DOHH2 (cell line): ENCODE measurements around the gene DIP2B.

ENCODE experiments used
- H3F3A ChIP-seq: fragments of 200-600 bp; sonication (generic), shearing (Covaris generic); 2 replicates; pipeline ENCODE4 v1.6.0; 2016; ENCODE audit warnings: antibody characterized with exemption, mild to moderate bottlenecking; ENCODE audit not compliant: control insufficient read depth, insufficient read depth
- H3K27ac ChIP-seq: fragments of 200-600 bp; sonication (generic); 2 replicates; pipeline ENCODE4 v1.5.1; 2014; ENCODE audit warnings: low read depth, mild to moderate bottlenecking, low read length, moderate library complexity
- H3K27me3 ChIP-seq: fragments of 200-600 bp; sonication (generic); 2 replicates; pipeline ENCODE4 v1.6.1; 2014; ENCODE audit warnings: mild to moderate bottlenecking, low read length, mixed read lengths; ENCODE audit not compliant: control insufficient read depth
- H3K36me3 ChIP-seq: fragments of 200-600 bp; sonication (generic); 2 replicates; pipeline ENCODE4 v1.6.1; 2014; ENCODE audit warnings: mild to moderate bottlenecking, low read length, moderate library complexity, mixed read lengths; ENCODE audit not compliant: control insufficient read depth
- H3K4me1 ChIP-seq: fragments of 200-600 bp; sonication (generic); 2 replicates; pipeline ENCODE4 v1.6.1; 2014; ENCODE audit warnings: mild to moderate bottlenecking, low read length, mixed read lengths; ENCODE audit not compliant: control insufficient read depth
- H3K4me2 ChIP-seq: fragments of 200-600 bp; sonication (generic); 2 replicates; pipeline ENCODE4 v1.6.0; 2014; ENCODE audit warnings: mild to moderate bottlenecking, low read length, moderate library complexity
- H3K4me3 ChIP-seq: fragments of 200-600 bp; sonication (generic); 2 replicates; pipeline ENCODE4 v1.5.1; 2014; ENCODE audit warnings: mild to moderate bottlenecking, low read length, mixed read lengths
- H3K79me2 ChIP-seq: fragments of 200-600 bp; sonication (generic); 2 replicates; pipeline ENCODE4 v1.6.1; 2014; ENCODE audit warnings: mild to moderate bottlenecking, low read length, mixed read lengths; ENCODE audit not compliant: control insufficient read depth
- H3K9me2 ChIP-seq: fragments of 200-600 bp; sonication (generic); replicated peaks from 2 replicates; pipeline ENCODE4 v1.6.1; 2014; ENCODE audit warnings: mild to moderate bottlenecking, low read length, mixed read lengths; ENCODE audit not compliant: control insufficient read depth
- H3K9me3 ChIP-seq: fragments of 200-600 bp; sonication (generic); 2 replicates; pipeline ENCODE4 v1.6.1; 2014; ENCODE audit warnings: antibody characterized with exemption, low read length, mixed read lengths; ENCODE audit not compliant: control insufficient read depth, insufficient read depth
- H4K20me1 ChIP-seq: fragments of 200-600 bp; sonication (generic); 2 replicates; pipeline ENCODE4 v1.6.0; 2014; ENCODE audit warnings: low read depth, mild to moderate bottlenecking, antibody characterized with exemption, low read length, moderate library complexity; ENCODE audit not compliant: control insufficient read depth, insufficient read depth
- EZH2phosphoT487 ChIP-seq: fragments of 200-600 bp; sonication (generic); IDR thresholded peaks from 2 replicates; pipeline ENCODE4 v1.6.1; 2017; ENCODE audit warnings: borderline replicate concordance, mild to moderate bottlenecking, antibody characterized with exemption, low read length, moderate library complexity, mixed read lengths
- TF ChIP-seq, protein P1 (sequence below): fragments of 200-600 bp; sonication (generic); IDR thresholded peaks from one replicate; pipeline ENCODE4 v1.5.1; 2014; ENCODE audit warnings: antibody characterized with exemption, mild to moderate bottlenecking, low read depth, low read length; ENCODE audit not compliant: poor library complexity, severe bottlenecking

DIP2B gene

DNA sequence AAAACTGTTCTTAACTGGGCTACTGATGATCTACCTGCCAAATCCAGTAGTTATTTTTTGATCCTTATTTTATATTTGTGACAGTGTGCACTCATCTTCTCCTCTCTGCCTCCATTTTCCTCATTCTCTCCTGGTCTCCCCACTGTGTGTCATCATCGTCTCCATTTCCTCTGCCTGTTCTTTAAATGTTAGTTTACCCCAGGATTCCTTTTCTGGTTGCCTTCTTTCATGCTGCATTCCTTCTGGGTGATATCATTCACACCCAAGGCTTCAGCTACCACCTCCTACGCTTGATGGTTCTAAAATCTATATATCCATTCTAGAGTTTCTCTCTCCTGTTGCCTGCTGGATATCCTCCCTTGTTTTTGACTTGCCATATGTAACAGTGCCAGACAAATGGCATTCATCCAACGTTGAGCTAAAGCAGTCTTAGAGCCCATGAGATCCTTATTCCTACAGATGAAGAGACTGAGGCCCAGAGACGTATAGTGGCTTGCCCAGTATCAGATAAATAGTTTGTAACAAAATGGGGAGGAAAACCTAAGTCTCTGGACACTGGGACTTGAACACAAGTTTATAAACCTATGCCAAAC lies 109.5 kb downstream of the DIP2B start:
- Histone ChIP-seq H3K4me2 (no peak overlapping the region), H3K4me1 (no peaks in the 10 kb centered on the region), H3K27ac (no peak overlapping the region), H3K9me3 (no peaks in the 10 kb centered on the region), H3K27me3 (no peaks in the 10 kb centered on the region), H3K79me2 (no peaks in the 10 kb centered on the region), H3K4me3 (no peak overlapping the region), H3K9me2 (no peaks in the 10 kb centered on the region), H3F3A (no peaks in the 10 kb centered on the region), H4K20me1 (no peaks in the 10 kb centered on the region), H3K36me3 (no peaks in the 10 kb centered on the region)
- TF ChIP-seq, protein P1, sequence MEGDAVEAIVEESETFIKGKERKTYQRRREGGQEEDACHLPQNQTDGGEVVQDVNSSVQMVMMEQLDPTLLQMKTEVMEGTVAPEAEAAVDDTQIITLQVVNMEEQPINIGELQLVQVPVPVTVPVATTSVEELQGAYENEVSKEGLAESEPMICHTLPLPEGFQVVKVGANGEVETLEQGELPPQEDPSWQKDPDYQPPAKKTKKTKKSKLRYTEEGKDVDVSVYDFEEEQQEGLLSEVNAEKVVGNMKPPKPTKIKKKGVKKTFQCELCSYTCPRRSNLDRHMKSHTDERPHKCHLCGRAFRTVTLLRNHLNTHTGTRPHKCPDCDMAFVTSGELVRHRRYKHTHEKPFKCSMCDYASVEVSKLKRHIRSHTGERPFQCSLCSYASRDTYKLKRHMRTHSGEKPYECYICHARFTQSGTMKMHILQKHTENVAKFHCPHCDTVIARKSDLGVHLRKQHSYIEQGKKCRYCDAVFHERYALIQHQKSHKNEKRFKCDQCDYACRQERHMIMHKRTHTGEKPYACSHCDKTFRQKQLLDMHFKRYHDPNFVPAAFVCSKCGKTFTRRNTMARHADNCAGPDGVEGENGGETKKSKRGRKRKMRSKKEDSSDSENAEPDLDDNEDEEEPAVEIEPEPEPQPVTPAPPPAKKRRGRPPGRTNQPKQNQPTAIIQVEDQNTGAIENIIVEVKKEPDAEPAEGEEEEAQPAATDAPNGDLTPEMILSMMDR = no peak
- TF ChIP-seq EZH2phosphoT487 = no peak

DNA sequence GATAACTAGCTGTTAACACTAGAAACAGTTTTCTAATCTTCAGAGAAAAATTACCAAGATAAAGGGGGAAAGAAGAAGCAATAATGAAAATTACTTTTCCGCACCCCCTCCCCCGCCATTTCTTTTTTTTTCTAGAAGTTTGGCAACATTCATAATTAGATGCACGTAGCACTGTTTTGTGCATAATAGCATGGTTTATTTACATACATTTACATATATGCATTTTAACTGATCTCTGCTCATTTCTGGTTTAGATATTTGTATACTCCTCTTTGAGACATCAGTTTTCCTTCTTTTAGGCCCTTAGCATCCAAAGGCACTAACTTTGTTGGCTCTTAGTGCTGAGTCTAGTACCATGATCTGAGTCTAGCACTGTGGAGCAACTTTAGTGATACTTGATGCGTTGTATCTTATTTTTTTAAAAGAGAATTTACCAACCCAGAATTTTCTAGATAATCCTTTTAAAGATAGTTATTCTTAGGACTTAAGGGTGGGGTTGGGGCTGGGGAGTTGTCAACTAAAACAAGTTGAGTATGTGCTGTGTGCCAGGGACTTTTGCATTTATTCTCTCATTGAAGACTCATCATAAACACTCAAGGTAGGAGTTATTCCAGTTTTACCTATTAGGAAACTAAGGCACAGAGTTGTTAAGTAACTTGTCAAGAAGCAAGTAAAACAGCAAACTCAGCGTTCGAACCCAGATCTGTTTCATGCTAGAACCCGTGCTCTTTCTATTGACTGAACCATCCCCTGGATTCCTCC lies 110.5 kb downstream of the DIP2B start:
- Histone ChIP-seq H3K27ac (no peak overlapping the region), H3K9me3 (no peaks in the 10 kb centered on the region), H3K36me3 (no peaks in the 10 kb centered on the region), H4K20me1 (no peaks in the 10 kb centered on the region), H3K79me2 (peaks cover 2% of the 10 kb centered on the region; the same call in 1 of the 2 replicates), H3K4me2 (no peak overlapping the region), H3K4me1 (no peaks in the 10 kb centered on the region), H3K4me3 (no peak overlapping the region), H3F3A (no peaks in the 10 kb centered on the region), H3K9me2 (no peaks in the 10 kb centered on the region), H3K27me3 (no peaks in the 10 kb centered on the region)
- TF ChIP-seq EZH2phosphoT487 = no peak

DNA sequence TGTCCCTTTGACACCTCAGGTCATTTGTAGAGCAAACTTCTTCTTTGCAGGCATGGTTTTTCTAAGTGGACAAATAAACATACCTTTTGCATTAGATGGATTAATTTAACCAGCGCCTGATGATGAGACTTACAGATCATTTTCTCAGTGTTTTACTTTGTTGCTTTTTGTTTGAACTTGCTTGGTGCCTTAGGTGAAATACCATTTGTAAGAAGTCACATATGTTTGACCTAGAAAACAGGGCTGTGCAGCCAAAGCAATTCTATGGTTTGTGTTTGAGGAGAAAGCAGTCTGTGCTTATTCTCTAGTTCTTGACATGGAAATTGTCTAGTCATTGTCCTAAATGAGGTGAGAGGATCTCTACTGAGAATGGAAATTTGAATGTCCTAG lies 111.1 kb downstream of the DIP2B start:
- H3K36me3 ChIP-seq = no peaks in the 10 kb centered on the region
- peaks cover 2% of the 10 kb centered on the region; the same call in 1 of the 2 replicates for H3K79me2 ChIP-seq
- H3F3A ChIP-seq = no peaks in the 10 kb centered on the region
- TF ChIP-seq, protein P1 = no peak
- TF ChIP-seq EZH2phosphoT487 = no peak
- no peak overlapping the region for H3K4me3 ChIP-seq
- H3K27ac ChIP-seq = no peak overlapping the region
- H4K20me1 ChIP-seq = no peaks in the 10 kb centered on the region
- no peak overlapping the region for H3K4me2 ChIP-seq
- no peaks in the 10 kb centered on the region for H3K9me2 ChIP-seq
- no peaks in the 10 kb centered on the region for H3K27me3 ChIP-seq
- no peaks in the 10 kb centered on the region for H3K9me3 ChIP-seq
- H3K4me1 ChIP-seq = no peaks in the 10 kb centered on the region

DNA sequence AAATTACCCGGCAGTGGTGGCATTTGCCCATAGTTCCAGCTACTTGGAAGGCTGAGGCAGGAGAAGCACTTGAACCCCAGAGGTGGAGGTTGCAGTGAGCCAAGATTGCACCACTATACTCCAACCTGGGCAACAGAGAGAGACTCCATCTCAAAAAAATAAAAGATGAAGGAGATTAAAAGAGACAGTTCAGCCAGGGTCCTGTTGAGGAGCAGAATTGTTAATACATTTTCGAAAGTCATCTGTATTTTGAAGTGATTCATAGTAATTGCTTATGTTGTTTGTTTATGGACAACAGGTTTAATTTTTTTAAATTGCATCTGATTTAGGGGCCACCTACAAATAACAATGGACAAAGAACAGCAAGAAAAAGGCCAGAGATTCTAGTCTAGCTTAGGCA lies 112.9 kb downstream of the DIP2B start:
- Histone ChIP-seq H3K4me3 (no peak overlapping the region), H3K27me3 (no peaks in the 10 kb centered on the region), H3F3A (no peaks in the 10 kb centered on the region), H4K20me1 (no peaks in the 10 kb centered on the region), H3K36me3 (no peaks in the 10 kb centered on the region), H3K9me2 (no peaks in the 10 kb centered on the region), H3K79me2 (peaks cover 2% of the 10 kb centered on the region; the same call in 1 of the 2 replicates), H3K4me2 (no peak overlapping the region), H3K4me1 (no peaks in the 10 kb centered on the region), H3K9me3 (no peaks in the 10 kb centered on the region), H3K27ac (no peak overlapping the region)
- no peak for TF ChIP-seq EZH2phosphoT487
- TF ChIP-seq, protein P1 = no peak
